Activated CD4-positive, alpha-beta memory T cell treated with anti-CD3 and anti-CD28 coated beads, Interleukin-2, amount 10 ng/mL, durations not matched to agents 7 days and 5 days (primary cell): Measurements from ENCODE around the gene DSCAML1. TPM values are rescaled to one million over a fixed set of nuclear protein-coding genes. Genes with fewer than 3 reads are reported as not detected.

ENCODE experiments used
- CTCF ChIA-PET: fragments of 350-600 bp; sonication (Branson Sonifier 250); formaldehyde crosslinking; loops from one replicate; lab custom pipeline; 2021; ENCODE audit warnings: antibody characterized with exemption, inconsistent platforms; lab: Charles Lee
- POLR2A ChIA-PET: fragments of 350-600 bp; sonication (Branson Sonifier 250); formaldehyde crosslinking; loops from one replicate; lab custom pipeline; 2021; ENCODE audit warnings: antibody characterized with exemption; lab: Charles Lee
- DNase-seq: peaks from one replicate; pipeline ENCODE4 v3.0.0-alpha.2; 2020
- H3K27ac Mint-ChIP-seq: one replicate; pipeline ENCODE4 v1.8.0; 2021; ENCODE audit warnings: mild to moderate bottlenecking, mixed read lengths
- H3K27me3 Mint-ChIP-seq: one replicate; pipeline ENCODE4 v1.8.0; 2021; ENCODE audit warnings: mixed read lengths
- H3K36me3 Mint-ChIP-seq: one replicate; pipeline ENCODE4 v1.8.0; 2021; ENCODE audit warnings: low read depth, mixed read lengths
- H3K4me1 Mint-ChIP-seq: one replicate; pipeline ENCODE4 v1.8.0; 2021; ENCODE audit warnings: mixed read lengths
- H3K4me3 Mint-ChIP-seq: one replicate; pipeline ENCODE4 v1.8.0; 2021; ENCODE audit warnings: mild to moderate bottlenecking, mixed read lengths
- H3K9me3 Mint-ChIP-seq: one replicate; pipeline ENCODE4 v1.8.0; 2021; ENCODE audit warnings: mixed read lengths
- total RNA-seq, 2 experiments: library from RNA; stranded (reverse); gene quantifications; one replicate each; pipeline ENCODE4 v1.2.3, GENCODE V29; 2021

Gene DSCAML1
- total RNA-seq, 2 experiments from 2014 or later: 0.03 TPM; not detected in 1

DNA sequence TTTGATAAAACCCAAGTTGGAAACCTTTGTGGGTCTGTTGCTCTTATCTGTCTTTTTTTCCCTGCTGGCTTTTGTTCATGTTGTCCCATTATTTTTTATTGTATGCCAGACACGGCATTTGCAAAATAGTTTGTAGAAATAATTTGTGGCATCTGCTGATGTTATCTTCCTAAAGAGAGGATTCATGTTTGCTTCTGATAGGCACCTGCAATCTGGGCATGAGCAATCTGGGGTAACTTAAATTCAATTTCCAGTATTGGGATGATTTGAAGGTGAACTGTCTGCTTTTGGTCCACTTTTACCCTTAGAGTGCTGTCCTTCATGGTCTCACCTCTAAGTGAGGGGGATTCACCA lies 342.5 kb downstream of the DSCAML1 start:
- peaks cover 17% of the 10 kb centered on the region for H3K4me1 Mint-ChIP-seq
- ChIA-PET CTCF (no interaction called here), POLR2A (no interaction called here)
- no peak for DNase-seq
- H3K27me3 Mint-ChIP-seq: peaks cover 4% of the 10 kb centered on the region
- H3K36me3 Mint-ChIP-seq: peaks cover 2% of the 10 kb centered on the region
- no peak overlapping the region for H3K4me3 Mint-ChIP-seq
- no peak overlapping the region for H3K27ac Mint-ChIP-seq
- H3K9me3 Mint-ChIP-seq: peaks cover 6% of the 10 kb centered on the region

- Mint-ChIP-seq H3K9me3 (peaks cover 6% of the 10 kb centered on the region), H3K27ac (no peak overlapping the region), H3K4me3 (no peak overlapping the region), H3K4me1 (peaks cover 17% of the 10 kb centered on the region), H3K27me3 (peaks cover 4% of the 10 kb centered on the region), H3K36me3 (peaks cover 2% of the 10 kb centered on the region)
- CTCF ChIA-PET: no interaction called here
- POLR2A ChIA-PET: no interaction called here
- no peak for DNase-seq
Measured at GRCh38 chr11:117453886-117454563, 343.0 kb downstream of the DSCAML1 start.

GRCh38 chr11:117449111-117449693 lies 347.8 kb downstream of the DSCAML1 start:
- no peaks in the 10 kb centered on the region for H3K4me1 Mint-ChIP-seq
- CTCF ChIA-PET: no interaction called here
- DNase-seq: no peak
- POLR2A ChIA-PET: no interaction called here
- H3K36me3 Mint-ChIP-seq: no peaks in the 10 kb centered on the region
- H3K27me3 Mint-ChIP-seq: peaks cover 12% of the 10 kb centered on the region
- H3K9me3 Mint-ChIP-seq: peaks cover 5% of the 10 kb centered on the region
- H3K4me3 Mint-ChIP-seq: no peak overlapping the region
- H3K27ac Mint-ChIP-seq: no peak overlapping the region

- Mint-ChIP-seq H3K27ac (no peak overlapping the region), H3K36me3 (no peaks in the 10 kb centered on the region), H3K4me1 (no peaks in the 10 kb centered on the region), H3K9me3 (no peaks in the 10 kb centered on the region), H3K27me3 (peaks cover 22% of the 10 kb centered on the region), H3K4me3 (no peak overlapping the region)
- ChIA-PET CTCF (no interaction called here), POLR2A (no interaction called here)
- no peak for DNase-seq
Measured at GRCh38 chr11:117444711-117445658, 352.0 kb downstream of the DSCAML1 start.

DNA sequence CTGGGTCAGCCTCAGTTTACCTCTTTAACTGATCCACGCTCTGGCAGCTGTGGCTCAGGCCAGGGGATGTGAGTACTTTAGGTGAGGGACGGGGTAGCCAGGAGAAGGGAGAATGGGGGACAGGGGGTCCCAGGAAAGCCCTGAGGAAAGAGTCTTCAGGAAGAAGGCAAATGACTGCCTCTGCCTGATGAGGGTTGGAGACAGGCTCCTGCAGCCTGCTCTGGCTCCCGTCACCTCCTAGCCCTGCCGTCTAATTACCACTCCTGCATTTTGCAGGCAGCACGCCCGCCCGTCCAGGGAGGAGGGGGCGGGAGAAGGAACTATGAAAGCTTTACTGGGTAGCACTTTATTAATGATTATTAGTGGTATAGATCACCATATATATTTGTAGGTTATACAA lies 352.8 kb downstream of the DSCAML1 start:
- Mint-ChIP-seq H3K27me3 (peaks cover 22% of the 10 kb centered on the region), H3K27ac (no peak overlapping the region), H3K9me3 (no peaks in the 10 kb centered on the region), H3K4me1 (no peaks in the 10 kb centered on the region), H3K4me3 (no peak overlapping the region), H3K36me3 (no peaks in the 10 kb centered on the region)
- CTCF ChIA-PET: no interaction called here
- DNase-seq: no peak
- POLR2A ChIA-PET: no interaction called here

DNA sequence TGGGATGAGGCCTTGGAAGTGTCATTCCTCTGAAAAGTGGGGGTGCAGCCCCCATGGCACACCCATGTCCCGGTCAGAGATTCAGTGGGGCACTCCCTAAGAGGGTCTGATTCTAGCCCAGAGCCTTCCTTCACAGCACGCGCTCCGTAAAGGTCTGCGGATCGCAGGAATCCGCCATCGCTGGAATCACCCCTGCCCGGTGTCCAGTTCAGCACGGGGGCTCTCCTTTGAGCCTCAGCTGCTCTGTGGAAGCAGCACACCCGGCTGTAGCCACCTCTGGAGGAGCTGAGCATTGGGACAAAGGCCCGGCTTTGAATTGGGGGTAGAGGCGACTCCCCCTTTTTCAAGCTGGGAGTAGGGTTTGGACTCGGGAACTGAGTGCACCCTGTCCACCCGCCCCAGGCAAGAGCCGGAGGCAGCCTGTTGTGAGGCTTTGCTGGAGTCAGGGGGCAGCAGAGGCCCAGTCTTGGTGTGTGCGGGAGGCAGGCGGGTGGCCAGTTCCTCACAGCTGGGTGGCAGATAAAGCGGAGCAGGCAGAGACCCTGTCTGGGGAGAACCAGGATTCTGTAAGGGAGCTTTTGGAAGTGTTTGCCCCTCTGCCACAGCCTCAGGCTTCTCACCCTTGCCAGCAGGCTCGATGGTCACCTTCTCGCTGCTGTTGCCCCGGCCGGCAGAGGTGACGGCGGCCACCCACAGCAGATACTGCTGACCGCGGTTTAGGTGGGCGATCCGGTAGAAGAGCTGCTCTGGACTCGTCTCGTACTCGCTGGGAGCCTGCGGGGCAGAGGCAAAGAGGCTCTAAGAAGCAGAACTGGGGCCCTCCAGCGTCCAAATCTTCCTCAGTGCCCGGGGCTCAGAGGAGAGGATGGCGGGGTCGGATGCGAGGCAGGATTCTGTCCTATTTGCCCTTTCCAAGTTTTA lies 353.5 kb downstream of the DSCAML1 start:
- H3K4me3 Mint-ChIP-seq: no peak overlapping the region
- no peak overlapping the region for H3K27ac Mint-ChIP-seq
- POLR2A ChIA-PET: interaction anchor here (0.5 kb wide), 1 partner anchor 493 kb away, joined by 3 read pairs; no protein-coding TSS in a partner anchor
- no peaks in the 10 kb centered on the region for H3K9me3 Mint-ChIP-seq
- no peak for DNase-seq
- peaks cover 22% of the 10 kb centered on the region for H3K27me3 Mint-ChIP-seq
- CTCF ChIA-PET: no interaction called here
- no peaks in the 10 kb centered on the region for H3K36me3 Mint-ChIP-seq
- H3K4me1 Mint-ChIP-seq: no peaks in the 10 kb centered on the region

GRCh38 chr11:117442869-117443239 lies 354.2 kb downstream of the DSCAML1 start:
- Mint-ChIP-seq H3K9me3 (no peaks in the 10 kb centered on the region), H3K4me1 (no peaks in the 10 kb centered on the region), H3K4me3 (no peak overlapping the region), H3K36me3 (no peaks in the 10 kb centered on the region), H3K27ac (no peak overlapping the region), H3K27me3 (peaks cover 22% of the 10 kb centered on the region)
- no peak for DNase-seq
- CTCF ChIA-PET: no interaction called here
- POLR2A ChIA-PET: interaction anchor here (0.5 kb wide), 1 partner anchor 494 kb away, joined by 3 read pairs; no protein-coding TSS in a partner anchor

DNA sequence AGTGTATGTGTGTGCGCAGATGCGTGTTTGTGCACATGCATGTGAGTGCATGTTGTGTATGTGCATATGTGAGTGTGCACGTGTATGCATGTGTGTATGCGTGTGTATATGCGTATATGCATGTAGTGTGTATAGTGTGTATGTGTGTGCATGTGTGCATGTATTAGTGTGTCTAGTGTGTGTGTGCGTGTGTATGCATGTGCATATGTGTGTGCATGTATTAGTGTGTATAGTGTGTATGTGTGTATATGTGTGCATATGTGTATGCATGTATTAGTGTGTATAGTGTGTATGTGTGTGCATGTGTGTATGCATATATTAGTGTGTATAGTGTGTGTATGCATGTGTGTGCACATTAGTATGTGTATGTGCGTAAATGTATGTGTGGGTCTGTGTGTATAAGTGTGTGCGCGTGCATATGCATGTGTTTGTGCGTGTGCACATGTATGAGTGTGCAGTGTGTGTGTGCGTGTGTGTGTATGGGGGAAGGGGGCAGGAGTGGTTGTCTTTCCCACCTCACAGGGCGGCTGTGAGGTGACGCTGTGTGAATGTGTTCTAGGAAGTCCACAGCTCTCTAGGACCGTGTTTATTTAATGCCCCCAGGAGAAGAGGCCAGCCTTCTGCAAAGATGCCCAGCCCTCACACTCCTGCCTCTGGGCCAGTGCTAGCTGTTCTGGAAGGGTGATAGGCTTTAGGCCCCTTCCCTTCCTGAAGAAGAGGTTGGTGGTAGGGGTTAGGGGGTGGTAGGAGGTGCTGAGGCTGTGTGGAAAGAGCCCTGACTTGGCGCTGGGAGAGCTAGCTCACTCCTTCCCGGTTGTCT lies 354.8 kb downstream of the DSCAML1 start:
- ChIA-PET POLR2A (interaction anchor here (0.5 kb wide), 1 partner anchor 495 kb away, joined by 3 read pairs; no protein-coding TSS in a partner anchor), CTCF (no interaction called here)
- Mint-ChIP-seq H3K9me3 (no peaks in the 10 kb centered on the region), H3K36me3 (no peaks in the 10 kb centered on the region), H3K27me3 (peaks cover 22% of the 10 kb centered on the region), H3K27ac (no peak overlapping the region), H3K4me1 (no peaks in the 10 kb centered on the region), H3K4me3 (no peak overlapping the region)
- no peak for DNase-seq

GRCh38 chr11:117441146-117441975 lies 355.7 kb downstream of the DSCAML1 start:
- Mint-ChIP-seq H3K4me3 (no peak overlapping the region), H3K9me3 (no peaks in the 10 kb centered on the region), H3K27me3 (peaks cover 26% of the 10 kb centered on the region), H3K27ac (no peak overlapping the region), H3K36me3 (no peaks in the 10 kb centered on the region), H3K4me1 (no peaks in the 10 kb centered on the region)
- POLR2A ChIA-PET: no interaction called here
- CTCF ChIA-PET: no interaction called here
- no peak for DNase-seq

- no peak for DNase-seq
- ChIA-PET POLR2A (no interaction called here), CTCF (no interaction called here)
- no peak overlapping the region for H3K27ac Mint-ChIP-seq
- H3K27me3 Mint-ChIP-seq: peaks cover 30% of the 10 kb centered on the region
- no peaks in the 10 kb centered on the region for H3K36me3 Mint-ChIP-seq
- no peaks in the 10 kb centered on the region for H3K4me1 Mint-ChIP-seq
- H3K4me3 Mint-ChIP-seq: no peak overlapping the region
- no peaks in the 10 kb centered on the region for H3K9me3 Mint-ChIP-seq
Measured at GRCh38 chr11:117440258-117440657, 356.8 kb downstream of the DSCAML1 start.

DNA sequence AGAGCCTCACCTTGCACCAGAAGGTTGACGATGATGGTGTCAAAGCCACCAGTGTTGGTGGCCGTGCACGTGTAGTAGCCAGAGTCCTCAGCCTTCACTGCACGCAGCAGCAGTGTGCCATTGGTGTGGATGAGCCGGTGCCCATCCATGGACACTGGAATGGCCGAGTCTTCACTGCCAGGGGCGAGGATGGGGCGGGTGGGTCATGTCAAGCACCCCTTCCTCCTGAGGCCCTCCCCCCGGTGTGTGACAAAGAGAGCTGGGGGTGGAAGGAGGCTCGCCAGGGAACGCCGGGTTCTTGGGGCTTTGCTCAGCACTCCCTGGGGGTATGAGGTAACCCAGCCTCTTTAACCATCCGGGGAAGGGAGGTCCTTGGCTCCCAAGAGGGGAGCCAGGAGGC lies 357.8 kb downstream of the DSCAML1 start:
- ChIA-PET POLR2A (no interaction called here), CTCF (no interaction called here)
- Mint-ChIP-seq H3K4me1 (no peaks in the 10 kb centered on the region), H3K36me3 (no peaks in the 10 kb centered on the region), H3K4me3 (no peak overlapping the region), H3K27me3 (peaks cover 26% of the 10 kb centered on the region), H3K9me3 (no peaks in the 10 kb centered on the region), H3K27ac (no peak overlapping the region)
- no peak for DNase-seq
